Keratinocyte (primary cell): ENCODE results near the gene SNRPA1. TPM values are rescaled to one million over a fixed set of nuclear protein-coding genes. Genes with fewer than 3 reads are reported as not detected.

ENCODE experiments used
- DNase-seq: peaks from one replicate; pipeline ENCODE4 v3.0.0-alpha.2; 2011; ENCODE audit warnings: low read depth, missing footprints, low spot score
- FAIRE-seq: peaks from 2 replicates; lab custom pipeline; 2011; peaks lifted over from hg19 to GRCh38; lab: Jason Lieb, UNC
- H2AFZ ChIP-seq: 2 replicates; pipeline ENCODE4 v1.6.0; 2012; ENCODE audit warnings: low read length, control low read depth, inconsistent platforms; ENCODE audit not compliant: control insufficient read depth
- H3K27ac ChIP-seq: 2 replicates; pipeline ENCODE4 v1.5.1; 2011; ENCODE audit warnings: low read length; ENCODE audit not compliant: control insufficient read depth, insufficient read depth
- H3K27me3 ChIP-seq: 3 replicates; pipeline ENCODE4 v1.6.0; 2011; ENCODE audit warnings: low read length; ENCODE audit not compliant: control insufficient read depth, insufficient read depth; ENCODE audit errors: extremely low read depth
- H3K36me3 ChIP-seq, 2 experiments: 2 replicates in 1 of 2; 3 replicates in 1 of 2; pipeline ENCODE4 v1.5.1; 2011; ENCODE audit warnings: low read length in 2 of 2, mild to moderate bottlenecking in 1 of 2; ENCODE audit not compliant: control insufficient read depth in 2 of 2, insufficient read depth in 2 of 2; ENCODE audit errors: extremely low read depth in 1 of 2
- H3K4me1 ChIP-seq: 3 replicates; pipeline ENCODE4 v1.5.1; 2011; ENCODE audit warnings: low read length; ENCODE audit not compliant: control insufficient read depth, insufficient read depth; ENCODE audit errors: extremely low read depth
- H3K4me2 ChIP-seq: 3 replicates; pipeline ENCODE4 v1.6.0; 2011; ENCODE audit warnings: low read depth, low read length; ENCODE audit not compliant: control insufficient read depth, insufficient read depth; ENCODE audit errors: extremely low read depth
- H3K4me3 ChIP-seq, 3 experiments: fragments of 200-600 bp in 1 of 3; sonication (generic) in 1 of 3; 2 replicates in 2 of 3; 3 replicates in 1 of 3; pipeline ENCODE4 v1.5.1; 2011 to 2016; ENCODE audit warnings: low read length in 3 of 3, mild to moderate bottlenecking in 3 of 3, control low read depth in 2 of 3, inconsistent platforms in 1 of 3, low read depth in 1 of 3, mixed read lengths in 1 of 3, mixed run types in 1 of 3, moderate library complexity in 1 of 3; ENCODE audit not compliant: control insufficient read depth in 2 of 3, insufficient read depth in 2 of 3; ENCODE audit errors: extremely low read depth in 1 of 3
- H3K79me2 ChIP-seq: 2 replicates; pipeline ENCODE4 v1.6.0; 2012; ENCODE audit warnings: low read length; ENCODE audit not compliant: control insufficient read depth, insufficient read depth
- H3K9ac ChIP-seq: 3 replicates; pipeline ENCODE4 v1.6.0; 2011; ENCODE audit warnings: low read length; ENCODE audit not compliant: control insufficient read depth, insufficient read depth; ENCODE audit errors: extremely low read depth
- H3K9me1 ChIP-seq: 3 replicates; pipeline ENCODE4 v1.6.0; 2011; ENCODE audit warnings: low read length; ENCODE audit not compliant: control insufficient read depth, insufficient read depth; ENCODE audit errors: extremely low read depth
- H3K9me3 ChIP-seq: 2 replicates; pipeline ENCODE4 v1.5.1; 2012; ENCODE audit warnings: low read depth, low read length; ENCODE audit not compliant: control insufficient read depth
- H4K20me1 ChIP-seq: 3 replicates; pipeline ENCODE4 v1.6.0; 2011; ENCODE audit warnings: low read length; ENCODE audit not compliant: control insufficient read depth, insufficient read depth; ENCODE audit errors: extremely low read depth
- EZH2 ChIP-seq: IDR thresholded peaks from one replicate; pipeline ENCODE4 v1.6.1; 2012; ENCODE audit warnings: inconsistent platforms, mild to moderate bottlenecking, low read length, moderate library complexity
- dilution Hi-C: fragments of 300-500 bp; cut with MboI; formaldehyde crosslinking; loops from one replicate; pipeline ENCODE4 v1.7.0; 2020; ENCODE audit warnings: low sequenced_read_pairs; ENCODE audit not compliant: extremely low pct_ligation_motif_present
- polyA plus RNA-seq, 5 experiments: library from polyadenylated mRNA; depleted of rRNA in 3 of 5; stranded (reverse) in 3 of 5; stranded (forward) in 1 of 5; unstranded in 1 of 5; fragments of >200 nt; gene quantifications; 1 replicate in 1 of 5; 2 replicates in 3 of 5; 3 replicates in 1 of 5; pipeline versions ENCODE4 v1.2.1 to v1.2.3, GENCODE V29; 2011 to 2012; ENCODE audit warnings: missing spikeins in 2 of 5, low read depth in 1 of 5, low replicate concordance in 1 of 5
- TF ChIP-seq, protein P1 (sequence below), 3 experiments: IDR thresholded peaks in 1 of 3; conservative IDR thresholded peaks in 1 of 3; optimal IDR thresholded peaks in 1 of 3; 2 replicates in 2 of 3; 3 replicates in 1 of 3; pipeline versions ENCODE3 to v1.5.1; 2011; ENCODE audit warnings: low read length in 3 of 3, mild to moderate bottlenecking in 3 of 3, moderate library complexity in 2 of 3, control low read depth in 1 of 3, inconsistent platforms in 1 of 3; ENCODE audit not compliant: insufficient read depth in 2 of 3; ENCODE audit errors: extremely low read depth in 1 of 3

The SNRPA1 gene
- polyA plus RNA-seq, 1 donor (not counting 4 experiments of a cell fraction or from before 2014, with no cell fraction given), result 106 TPM

DNA sequence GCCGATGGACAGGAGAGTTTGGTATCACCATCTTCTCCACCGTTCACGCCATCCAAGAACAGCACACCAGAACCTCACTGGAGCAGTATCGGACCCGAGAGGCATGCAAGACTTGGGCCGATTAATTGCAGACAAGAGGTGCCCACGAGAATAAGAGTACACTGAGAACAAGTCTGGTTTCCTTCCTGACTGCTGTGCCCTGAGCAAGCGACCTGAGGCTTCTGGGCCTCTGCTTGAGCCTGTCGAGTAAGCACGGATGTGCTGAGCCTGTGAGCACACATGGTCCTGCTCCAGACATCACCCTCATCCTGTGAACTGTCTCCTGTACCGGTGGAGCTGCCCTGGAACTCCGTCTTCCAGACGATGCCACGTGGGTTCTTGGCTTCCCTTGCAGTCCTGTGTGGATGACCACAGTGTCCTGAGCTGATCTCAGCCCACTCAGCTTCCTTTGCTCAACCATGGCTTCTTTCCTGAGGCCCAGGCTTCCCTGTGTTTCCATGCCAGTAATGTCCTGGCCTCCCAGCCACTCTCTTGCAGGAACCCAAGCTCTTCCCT lies 34.3 kb upstream of the SNRPA1 start:
- no peaks in the 10 kb centered on the region for H3K9me3 ChIP-seq
- H2AFZ ChIP-seq, result no peak overlapping the region
- H3K4me3 ChIP-seq, result no peak overlapping the region
- H4K20me1 ChIP-seq, result no peaks in the 10 kb centered on the region
- no peaks in the 10 kb centered on the region for H3K4me1 ChIP-seq
- no peaks in the 10 kb centered on the region for H3K27me3 ChIP-seq
- no peak for TF ChIP-seq EZH2
- TF ChIP-seq, protein P1, sequence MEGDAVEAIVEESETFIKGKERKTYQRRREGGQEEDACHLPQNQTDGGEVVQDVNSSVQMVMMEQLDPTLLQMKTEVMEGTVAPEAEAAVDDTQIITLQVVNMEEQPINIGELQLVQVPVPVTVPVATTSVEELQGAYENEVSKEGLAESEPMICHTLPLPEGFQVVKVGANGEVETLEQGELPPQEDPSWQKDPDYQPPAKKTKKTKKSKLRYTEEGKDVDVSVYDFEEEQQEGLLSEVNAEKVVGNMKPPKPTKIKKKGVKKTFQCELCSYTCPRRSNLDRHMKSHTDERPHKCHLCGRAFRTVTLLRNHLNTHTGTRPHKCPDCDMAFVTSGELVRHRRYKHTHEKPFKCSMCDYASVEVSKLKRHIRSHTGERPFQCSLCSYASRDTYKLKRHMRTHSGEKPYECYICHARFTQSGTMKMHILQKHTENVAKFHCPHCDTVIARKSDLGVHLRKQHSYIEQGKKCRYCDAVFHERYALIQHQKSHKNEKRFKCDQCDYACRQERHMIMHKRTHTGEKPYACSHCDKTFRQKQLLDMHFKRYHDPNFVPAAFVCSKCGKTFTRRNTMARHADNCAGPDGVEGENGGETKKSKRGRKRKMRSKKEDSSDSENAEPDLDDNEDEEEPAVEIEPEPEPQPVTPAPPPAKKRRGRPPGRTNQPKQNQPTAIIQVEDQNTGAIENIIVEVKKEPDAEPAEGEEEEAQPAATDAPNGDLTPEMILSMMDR (optimal IDR thresholded peaks at IDR 0.05 in 1 of 3, IDR thresholded peaks at IDR 0.05 in 1 of 3, conservative IDR thresholded peaks at IDR 0.05 in 1 of 3; ENCODE audit: extremely low read depth in 1 of 3, insufficient read depth in 2 of 3, low read length in 3 of 3), result no peak
- H3K9me1 ChIP-seq, result no peaks in the 10 kb centered on the region
- no peaks in the 10 kb centered on the region for H3K79me2 ChIP-seq
- H3K4me2 ChIP-seq, result no peak overlapping the region
- FAIRE-seq (no peak), DNase-seq (no peak)
- dilution Hi-C loops, result no loop called here
- H3K9ac ChIP-seq, result no peak overlapping the region
- no peak overlapping the region for H3K27ac ChIP-seq
- H3K36me3 ChIP-seq, result peaks cover 0 to 3% of the 10 kb centered on the region in 2 experiments

DNA sequence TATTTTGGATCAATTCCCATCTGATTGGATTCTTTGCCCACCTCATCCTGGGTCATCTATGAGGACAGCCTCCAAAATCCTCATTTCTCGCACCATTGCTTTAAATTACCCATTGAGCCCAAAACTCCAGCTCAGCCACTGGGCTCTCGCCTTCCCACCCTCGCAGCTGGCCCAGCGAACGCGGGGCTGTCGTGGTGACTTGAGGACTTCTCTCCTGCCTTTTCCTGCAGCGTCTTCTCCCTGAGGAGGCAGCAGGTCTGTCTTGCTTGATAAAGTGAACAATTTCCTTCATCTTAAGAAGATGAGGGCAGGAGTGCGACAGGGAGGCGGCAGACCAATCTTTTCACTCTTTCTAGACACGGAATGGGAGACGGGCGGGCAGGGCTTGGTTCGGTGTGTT lies 33.0 kb upstream of the SNRPA1 start:
- peaks cover 0 to 3% of the 10 kb centered on the region in 2 experiments for H3K36me3 ChIP-seq
- no peak overlapping the region for H3K27ac ChIP-seq
- H3K4me2 ChIP-seq, result no peak overlapping the region
- H3K27me3 ChIP-seq, result no peaks in the 10 kb centered on the region
- H3K9ac ChIP-seq, result no peak overlapping the region
- no peak for DNase-seq
- no peak for TF ChIP-seq EZH2
- TF ChIP-seq, protein P1 (optimal IDR thresholded peaks at IDR 0.05 in 1 of 3, IDR thresholded peaks at IDR 0.05 in 1 of 3, conservative IDR thresholded peaks at IDR 0.05 in 1 of 3; ENCODE audit: extremely low read depth in 1 of 3, insufficient read depth in 2 of 3, low read length in 3 of 3), result no peak
- H2AFZ ChIP-seq, result no peak overlapping the region
- H3K79me2 ChIP-seq, result no peaks in the 10 kb centered on the region
- H3K9me1 ChIP-seq, result no peaks in the 10 kb centered on the region
- FAIRE-seq, result no peak
- no peak overlapping the region for H3K4me3 ChIP-seq
- no peaks in the 10 kb centered on the region for H4K20me1 ChIP-seq
- no peaks in the 10 kb centered on the region for H3K4me1 ChIP-seq
- no peaks in the 10 kb centered on the region for H3K9me3 ChIP-seq
- dilution Hi-C loops, result no loop called here
